Right cardiac atrium (tissue), 5 donors: ENCODE results near the gene BCO1. TPM values are rescaled to one million over a fixed set of nuclear protein-coding genes. Genes with fewer than 3 reads are reported as not detected.

Experiments
- ATAC-seq, 2 donors: fragments of 200-7000 bp; cut with Tn5 transposase; one replicate each; pipeline versions ENCODE4 v1.8.0 to v1.9.1; 2020; ENCODE audit warnings: moderate library complexity in 2 of 2, mild to moderate bottlenecking in 1 of 2
- DNase-seq, 3 donors: peaks; one replicate each; pipeline ENCODE4 v3.0.0-alpha.2; 2020
- H3K27ac ChIP-seq: one replicate; pipeline ENCODE4 v1.5.1; 2013; ENCODE audit warnings: mild to moderate bottlenecking, low read length, control low read depth, moderate library complexity
- H3K27me3 ChIP-seq: one replicate; pipeline ENCODE4 v1.6.1; 2013; ENCODE audit not compliant: control insufficient read depth, insufficient read depth
- H3K4me1 ChIP-seq: one replicate; pipeline ENCODE4 v1.6.1; 2013; ENCODE audit warnings: low read length; ENCODE audit not compliant: control insufficient read depth, insufficient read depth
- H3K4me3 ChIP-seq: one replicate; pipeline ENCODE4 v1.5.1; 2013; ENCODE audit warnings: low read length, control low read depth
- H3K9me3 ChIP-seq: one replicate; pipeline ENCODE4 v1.6.1; 2013; ENCODE audit warnings: low read length; ENCODE audit not compliant: control insufficient read depth
- WGBS: extraction: QIAGEN DNeasy Blood & Tissue Kit; methylation state at CpG from one replicate; pipeline ENCODE4 v1.1.7; 2013; 5-methylcytosine and 5-hydroxymethylcytosine counted together
- intact Hi-C, 4 donors: fragments of 100-400 bp; cut with DNase I; formaldehyde crosslinking; loops; one replicate each; pipeline versions ENCODE4 v1.11.0 to v1.14.0; 2022 to 2023
- polyA plus RNA-seq: library from polyadenylated mRNA; stranded (reverse); fragments of 200-250 nt; gene quantifications from one replicate; pipeline ENCODE4 v1.2.3, GENCODE V29; 2013
- total RNA-seq, 4 donors: library from RNA; stranded (reverse); fragmentation: NEBNext Ultra II Directional; extraction: Animal tissue kit (Norgen Biotek cat#: 25700); gene quantifications; one replicate each; pipeline ENCODE4 v1.2.1, GENCODE V29; 2021
- donor health status: healthy with polysubstance abuse.
- donor health status: DM: no; HTN: yes; CAD: no.
- donor health status: DM: no; HTN: no; CAD: no.
- donor health status: DM: no; HTN: yes; CAD: no; lungs with severe emphysema.
- donor health status: DM: yes; HTN: yes; CAD: no.

Gene BCO1
- total and polyA plus RNA-seq, 5 donors = not detected

DNA sequence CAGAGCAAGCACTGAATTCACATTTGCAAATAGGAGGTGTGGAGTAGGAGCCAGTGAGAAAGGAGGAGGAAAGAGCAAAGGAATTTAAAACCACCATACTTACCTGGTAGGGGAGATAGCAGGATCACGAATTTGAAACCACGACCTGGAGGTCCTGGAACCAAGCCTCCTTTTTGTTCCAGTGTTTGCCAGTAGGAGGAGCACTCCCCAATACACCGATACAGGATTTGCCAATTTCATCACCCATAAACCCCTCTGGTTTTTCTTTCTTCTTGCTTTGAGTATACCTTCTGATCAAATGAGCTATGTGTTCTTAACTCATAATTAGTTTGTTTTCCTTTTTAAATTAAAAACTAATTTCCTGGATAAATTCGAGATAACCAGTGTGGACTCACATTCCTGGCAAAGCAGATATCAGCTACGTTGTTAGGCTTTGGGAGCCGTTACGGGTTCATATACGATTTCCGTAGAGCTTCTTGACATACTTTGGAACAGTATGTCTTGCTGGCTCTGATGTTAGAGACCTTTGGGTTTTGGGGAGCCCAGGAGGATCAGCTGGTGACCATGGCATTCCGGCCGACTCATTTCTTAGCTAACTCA is 22.7 kb downstream of the BCO1 start:
- ATAC-seq = no peak
- intact Hi-C loops = no loop called here
- Histone ChIP-seq H3K4me1 (peaks cover 1% of the 10 kb centered on the region), H3K9me3 (no peaks in the 10 kb centered on the region), H3K27me3 (no peaks in the 10 kb centered on the region), H3K27ac (no peak overlapping the region), H3K4me3 (no peak overlapping the region)
- DNase-seq = no peak
- WGBS = 69% methylated on average over 11 of the region's 11 CpGs

DNA sequence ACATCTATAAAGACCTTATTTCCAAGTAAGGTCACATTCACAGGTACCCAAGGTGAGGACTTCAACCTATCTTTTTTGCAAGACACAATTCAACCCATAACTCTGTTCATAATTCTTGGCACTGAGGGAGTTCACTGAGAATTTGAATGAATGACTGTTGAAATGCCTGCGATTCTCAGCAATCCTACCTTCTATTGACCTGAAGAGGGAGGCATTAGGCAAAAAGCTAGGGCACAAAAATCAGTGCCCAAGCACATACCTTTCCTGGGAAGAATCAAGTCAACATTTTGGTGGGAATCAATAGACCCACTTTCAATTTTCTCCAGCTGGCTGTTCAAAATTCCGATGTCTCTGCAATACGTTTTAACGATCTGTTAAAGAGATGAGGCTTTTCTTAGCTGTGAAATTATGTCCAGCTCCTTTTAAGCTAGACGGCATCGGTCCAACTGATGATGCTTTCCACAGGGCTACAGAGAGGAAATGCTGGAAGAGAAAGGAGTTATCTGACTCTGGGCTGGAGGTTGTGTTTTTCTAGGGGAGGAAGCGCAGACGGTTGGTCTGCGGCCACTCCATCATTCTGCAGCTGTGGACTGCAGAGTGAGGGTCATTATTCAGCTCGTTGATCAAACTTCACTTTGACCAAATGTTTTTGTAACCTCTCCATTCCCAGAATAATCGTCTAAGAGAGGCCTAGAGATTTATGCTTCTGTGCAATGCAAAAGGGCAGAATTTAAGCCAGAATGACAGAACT is 25.2 kb downstream of the BCO1 start:
- no peak overlapping the region for H3K27ac ChIP-seq
- ATAC-seq (no peak), DNase-seq (peak in 1 of 3 donors; percentile 59)
- WGBS = 34% methylated on average over 11 of the region's 11 CpGs
- no peak overlapping the region for H3K4me3 ChIP-seq
- peaks cover 6% of the 10 kb centered on the region for H3K4me1 ChIP-seq
- no peaks in the 10 kb centered on the region for H3K27me3 ChIP-seq
- intact Hi-C loops = no loop called here
- no peaks in the 10 kb centered on the region for H3K9me3 ChIP-seq

DNA sequence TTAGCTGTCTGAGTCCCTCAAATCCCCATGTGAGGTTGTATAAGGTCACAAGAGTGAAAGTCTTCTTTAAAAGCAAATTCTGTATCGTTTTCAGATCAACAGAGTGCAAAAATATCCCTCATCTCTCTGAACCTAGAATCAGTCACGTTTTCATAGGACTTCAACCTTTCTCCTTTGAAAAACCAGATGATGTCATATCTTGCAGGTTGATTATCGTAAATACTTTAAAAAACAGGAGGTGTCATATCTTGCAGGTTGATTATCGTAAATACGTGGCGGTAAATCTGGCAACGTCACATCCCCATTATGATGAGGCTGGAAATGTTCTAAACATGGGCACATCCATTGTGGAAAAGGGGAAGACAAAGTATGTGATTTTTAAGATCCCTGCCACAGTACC is 25.9 kb downstream of the BCO1 start:
- no peak overlapping the region for H3K4me3 ChIP-seq
- H3K27me3 ChIP-seq = no peaks in the 10 kb centered on the region
- no peaks in the 10 kb centered on the region for H3K9me3 ChIP-seq
- no peak overlapping the region for H3K27ac ChIP-seq
- intact Hi-C loops = no loop called here
- ATAC-seq (no peak), DNase-seq (no peak)
- WGBS = 83% methylated on average over 7 of the region's 7 CpGs
- peaks cover 6% of the 10 kb centered on the region for H3K4me1 ChIP-seq

DNA sequence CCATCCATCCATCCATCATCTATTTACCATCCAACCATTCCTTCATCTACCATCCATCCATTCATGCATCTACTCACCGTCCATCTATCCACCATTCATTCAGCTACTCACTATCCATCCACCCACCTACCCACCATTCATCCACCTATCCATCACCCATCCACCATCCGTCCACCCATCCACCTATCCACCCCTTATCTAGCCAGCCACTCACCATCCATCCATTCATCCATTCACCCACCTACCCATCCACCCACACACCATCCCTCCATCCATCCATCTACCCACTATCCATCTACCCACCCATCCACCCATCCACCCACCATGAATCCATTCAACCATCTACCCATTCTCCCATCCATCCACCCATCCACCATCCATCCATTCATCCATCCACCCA is 26.6 kb downstream of the BCO1 start:
- H3K4me3 ChIP-seq = no peak overlapping the region
- H3K27ac ChIP-seq = no peak overlapping the region
- H3K27me3 ChIP-seq = no peaks in the 10 kb centered on the region
- peaks cover 6% of the 10 kb centered on the region for H3K4me1 ChIP-seq
- no peak for DNase-seq
- intact Hi-C loops = no loop called here
- no peak for ATAC-seq
- WGBS = 98% methylated on average over 2 of the region's 2 CpGs
- no peaks in the 10 kb centered on the region for H3K9me3 ChIP-seq

DNA sequence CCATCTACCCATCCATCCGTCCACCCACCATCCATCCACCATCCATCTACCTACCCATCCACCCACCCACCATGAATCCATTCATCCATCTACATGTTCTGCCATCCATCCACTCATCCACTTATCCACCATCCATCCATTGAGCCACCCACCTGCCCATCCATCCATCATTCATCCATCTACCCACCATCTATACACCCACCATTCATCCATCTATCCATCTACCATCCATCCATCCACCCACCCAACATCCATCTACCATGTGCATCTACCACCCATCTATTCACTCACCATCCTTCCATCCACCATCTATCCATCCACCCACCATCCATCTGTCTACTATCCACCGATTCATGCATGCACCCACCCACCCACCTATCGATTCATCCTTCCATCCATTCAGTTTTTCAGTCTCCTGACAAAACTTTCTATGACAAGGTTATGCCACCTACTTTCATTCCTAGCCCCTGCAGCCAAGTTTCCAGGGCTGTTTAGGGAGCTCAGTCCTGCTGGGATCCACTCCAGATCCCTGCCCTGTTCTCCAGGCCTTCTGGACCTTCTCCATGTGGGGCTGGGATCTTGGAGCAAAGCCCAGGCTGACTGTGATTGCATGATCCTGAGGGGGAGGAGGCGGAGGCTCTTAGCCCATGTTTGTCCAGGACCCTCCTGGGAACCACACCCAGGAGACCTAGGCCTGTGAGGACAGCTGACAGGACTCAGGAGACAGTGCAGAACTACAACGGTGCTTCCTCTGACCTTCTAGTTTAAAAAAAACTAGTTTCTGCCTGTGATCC is 27.4 kb downstream of the BCO1 start:
- Histone ChIP-seq H3K27ac (no peak overlapping the region), H3K9me3 (no peaks in the 10 kb centered on the region), H3K4me3 (no peak overlapping the region), H3K27me3 (no peaks in the 10 kb centered on the region), H3K4me1 (peaks cover 6% of the 10 kb centered on the region)
- ATAC-seq (peak; percentile 94 to 95), DNase-seq (peak; percentile 88 to 95 (median 93))
- intact Hi-C loops = no loop called here
- 55% methylated on average over 5 of the region's 5 CpGs for WGBS

DNA sequence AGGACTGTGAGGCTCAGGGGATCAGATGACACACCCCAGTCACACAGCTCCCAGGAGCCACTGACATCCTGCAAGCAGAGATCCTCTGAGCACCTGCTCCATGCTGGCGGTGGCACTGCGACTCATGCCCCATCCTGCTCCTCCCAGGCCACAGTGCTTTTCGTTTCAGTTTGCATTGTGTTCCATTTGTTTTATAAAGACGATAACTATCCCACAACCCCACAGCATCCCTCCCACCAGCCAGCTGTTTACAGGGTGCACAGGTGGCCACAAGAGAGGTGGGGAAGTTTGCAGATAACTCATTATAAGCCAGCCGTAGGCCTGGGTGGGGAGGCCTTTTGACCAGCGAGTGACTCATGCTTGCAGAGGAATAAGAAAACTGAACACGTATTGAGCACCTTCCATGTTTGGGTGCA is 28.2 kb downstream of the BCO1 start:
- Histone ChIP-seq H3K9me3 (no peaks in the 10 kb centered on the region), H3K27ac (no peak overlapping the region), H3K4me1 (peaks cover 6% of the 10 kb centered on the region), H3K4me3 (no peak overlapping the region), H3K27me3 (no peaks in the 10 kb centered on the region)
- ATAC-seq = peak; percentile 11 to 15
- WGBS = 69% methylated on average over 7 of the region's 7 CpGs
- intact Hi-C loops = no loop called here
- no peak for DNase-seq

DNA sequence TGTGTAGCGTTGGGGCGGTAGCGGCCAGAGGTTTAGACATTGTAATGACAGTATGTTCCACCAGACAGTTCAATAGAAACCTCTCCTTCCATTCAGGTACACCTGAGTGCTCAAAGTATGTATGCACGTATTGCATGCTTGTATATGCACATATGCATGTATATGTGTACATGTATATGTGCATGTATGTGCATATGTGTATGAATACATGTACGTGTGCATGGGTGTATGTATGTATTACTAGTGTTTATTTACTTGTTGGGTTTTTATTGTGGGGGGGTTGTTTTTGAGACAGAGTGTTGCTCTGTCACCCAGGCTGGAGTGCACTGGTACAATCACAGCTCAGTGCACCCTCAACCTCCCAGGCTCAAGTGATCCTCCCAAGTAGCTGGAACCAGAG is 30.0 kb downstream of the BCO1 start:
- H3K27me3 ChIP-seq = no peaks in the 10 kb centered on the region
- peaks cover 6% of the 10 kb centered on the region for H3K4me1 ChIP-seq
- no peak overlapping the region for H3K4me3 ChIP-seq
- no peak for DNase-seq
- ATAC-seq = no peak
- no peak overlapping the region for H3K27ac ChIP-seq
- intact Hi-C loops = no loop called here
- no peaks in the 10 kb centered on the region for H3K9me3 ChIP-seq
- 96% methylated on average over 5 of the region's 5 CpGs for WGBS

DNA sequence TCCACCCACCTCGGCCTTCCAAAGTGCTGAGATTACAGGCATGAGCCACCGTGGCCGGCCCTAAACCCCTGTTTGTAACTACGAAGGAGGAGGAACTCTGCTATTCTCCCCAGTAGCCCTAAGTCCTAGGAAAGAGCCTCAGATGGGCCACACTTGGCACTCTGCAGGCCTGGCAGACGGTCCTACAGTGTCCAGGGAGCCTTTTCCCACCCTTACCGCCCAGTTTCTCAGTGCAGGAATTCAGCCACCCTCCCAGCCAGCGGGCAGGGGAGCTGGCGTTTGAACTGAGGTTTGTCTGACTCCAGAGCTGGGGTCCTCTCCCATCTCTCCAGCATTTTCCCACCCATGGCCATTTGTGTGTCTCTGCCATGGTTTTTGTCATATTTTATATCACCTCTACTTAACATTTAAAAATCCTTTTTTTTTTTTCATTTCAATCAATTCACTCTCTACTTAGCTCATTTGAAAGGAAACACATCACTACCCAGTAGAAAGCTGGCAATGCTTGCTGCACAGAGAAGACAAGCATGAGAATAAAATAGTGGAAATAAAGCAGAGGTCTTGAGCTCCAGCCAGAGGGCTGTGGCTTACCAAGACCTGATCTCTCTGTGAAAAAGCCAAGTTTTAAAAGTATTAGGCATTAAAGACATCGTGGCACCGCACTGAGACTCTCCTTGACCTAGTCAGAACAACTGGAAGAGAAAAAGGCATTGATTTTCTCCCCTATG is 34.9 kb downstream of the BCO1 start:
- no peaks in the 10 kb centered on the region for H3K4me1 ChIP-seq
- H3K4me3 ChIP-seq = no peak overlapping the region
- ATAC-seq (no peak), DNase-seq (no peak)
- no peaks in the 10 kb centered on the region for H3K9me3 ChIP-seq
- intact Hi-C loops = no loop called here
- 74% methylated on average over 10 of the region's 10 CpGs for WGBS
- H3K27me3 ChIP-seq = no peaks in the 10 kb centered on the region
- no peak overlapping the region for H3K27ac ChIP-seq

DNA sequence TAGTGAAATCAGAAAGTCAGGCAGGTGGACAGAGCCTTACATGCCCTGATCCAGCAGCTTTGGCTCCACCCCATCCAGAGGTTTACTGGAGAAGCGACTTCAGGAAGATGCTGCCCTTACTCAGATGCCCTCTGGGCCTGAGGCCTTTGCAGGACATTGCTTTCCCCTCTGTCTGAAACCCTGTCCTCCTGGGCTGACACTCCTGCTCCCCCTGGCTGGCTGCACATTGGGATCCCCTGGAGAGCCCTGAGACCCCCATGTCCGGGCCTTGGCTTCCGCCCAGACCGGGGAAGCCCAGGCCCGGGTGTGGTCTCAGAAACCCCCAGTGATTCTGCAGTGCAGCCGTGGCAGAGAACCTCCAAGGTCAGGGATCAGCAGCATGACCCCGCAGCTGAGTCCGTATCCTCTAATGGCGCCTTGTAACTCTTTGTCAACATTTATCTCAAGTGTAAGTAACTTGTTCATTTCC is 36.6 kb downstream of the BCO1 start:
- Histone ChIP-seq H3K4me1 (no peaks in the 10 kb centered on the region), H3K9me3 (no peaks in the 10 kb centered on the region), H3K27ac (no peak overlapping the region), H3K27me3 (no peaks in the 10 kb centered on the region), H3K4me3 (no peak overlapping the region)
- DNase-seq (no peak), ATAC-seq (no peak)
- WGBS = 70% methylated on average over 9 of the region's 9 CpGs
- intact Hi-C loops = no loop called here

DNA sequence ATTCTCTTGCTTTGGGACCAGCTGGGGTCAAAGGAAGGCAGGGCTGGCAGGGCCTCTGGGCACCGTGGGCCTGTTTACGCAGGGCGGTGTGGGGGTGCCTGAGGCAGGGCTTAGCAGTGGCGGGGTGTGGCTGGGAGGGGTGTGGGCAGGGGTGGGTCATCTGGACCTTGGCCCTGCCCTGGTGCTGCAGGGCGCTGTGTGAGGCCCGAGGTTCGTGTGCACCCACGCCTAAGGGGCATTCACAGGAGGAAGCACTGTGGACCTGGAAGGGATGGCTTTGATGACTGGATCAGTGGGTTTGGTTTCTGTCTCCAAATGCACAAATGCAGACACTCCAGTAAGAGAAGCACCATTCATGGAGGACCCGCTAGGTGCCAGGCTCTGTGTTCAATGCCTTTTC is 37.3 kb downstream of the BCO1 start:
- 89% methylated on average over 9 of the region's 9 CpGs for WGBS

More for the DNA sequence above, 37.3 kb downstream of the BCO1 start:
- H3K27ac ChIP-seq = no peak overlapping the region
- H3K27me3 ChIP-seq = no peaks in the 10 kb centered on the region
- intact Hi-C loops = no loop called here
- peak in 1 of 2 donors; percentile 55 for ATAC-seq
- no peak for DNase-seq
- no peaks in the 10 kb centered on the region for H3K4me1 ChIP-seq
- H3K4me3 ChIP-seq = no peak overlapping the region
- H3K9me3 ChIP-seq = no peaks in the 10 kb centered on the region
